ENCODE results near the gene NCKAP1. TPM values are rescaled to one million over a fixed set of nuclear protein-coding genes. Genes with fewer than 3 reads are reported as not detected.

The NCKAP1 gene
- total RNA-seq, 2 donors from 2014 or later: 128 to 136 TPM

GRCh38 chr2:182999348-183000028, 38.8 kb downstream of the NCKAP1 start:
- no peak overlapping the region for H3K27ac ChIP-seq (ENCODE audit: low read depth, low read length)
- H3K9me3 ChIP-seq (ENCODE audit: control insufficient read depth, low read length): no peaks in the 10 kb centered on the region
- H3K4me1 ChIP-seq (ENCODE audit: control insufficient read depth, insufficient read depth, low read length): no peaks in the 10 kb centered on the region
- H3K27me3 Mint-ChIP-seq (ENCODE audit: insufficient read depth): no peaks in the 10 kb centered on the region
- H3K27me3 ChIP-seq (ENCODE audit: control insufficient read depth, insufficient read depth, low read length, poor library complexity, severe bottlenecking): no peaks in the 10 kb centered on the region
- peaks cover 81% of the 10 kb centered on the region for H3K36me3 ChIP-seq (ENCODE audit: control insufficient read depth, insufficient read depth, low read length)
- TF ChIP-seq, protein P1, sequence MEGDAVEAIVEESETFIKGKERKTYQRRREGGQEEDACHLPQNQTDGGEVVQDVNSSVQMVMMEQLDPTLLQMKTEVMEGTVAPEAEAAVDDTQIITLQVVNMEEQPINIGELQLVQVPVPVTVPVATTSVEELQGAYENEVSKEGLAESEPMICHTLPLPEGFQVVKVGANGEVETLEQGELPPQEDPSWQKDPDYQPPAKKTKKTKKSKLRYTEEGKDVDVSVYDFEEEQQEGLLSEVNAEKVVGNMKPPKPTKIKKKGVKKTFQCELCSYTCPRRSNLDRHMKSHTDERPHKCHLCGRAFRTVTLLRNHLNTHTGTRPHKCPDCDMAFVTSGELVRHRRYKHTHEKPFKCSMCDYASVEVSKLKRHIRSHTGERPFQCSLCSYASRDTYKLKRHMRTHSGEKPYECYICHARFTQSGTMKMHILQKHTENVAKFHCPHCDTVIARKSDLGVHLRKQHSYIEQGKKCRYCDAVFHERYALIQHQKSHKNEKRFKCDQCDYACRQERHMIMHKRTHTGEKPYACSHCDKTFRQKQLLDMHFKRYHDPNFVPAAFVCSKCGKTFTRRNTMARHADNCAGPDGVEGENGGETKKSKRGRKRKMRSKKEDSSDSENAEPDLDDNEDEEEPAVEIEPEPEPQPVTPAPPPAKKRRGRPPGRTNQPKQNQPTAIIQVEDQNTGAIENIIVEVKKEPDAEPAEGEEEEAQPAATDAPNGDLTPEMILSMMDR (conservative IDR thresholded peaks at IDR 0.05): no peak
- H3K9me3 Mint-ChIP-seq: no peaks in the 10 kb centered on the region
- no peak for DNase-seq
- no peak overlapping the region for H3K9ac ChIP-seq (ENCODE audit: extremely low read depth, low read length, poor library complexity, severe bottlenecking)
- H3K36me3 Mint-ChIP-seq (ENCODE audit: low read depth): peaks cover 67% of the 10 kb centered on the region
- no peak overlapping the region for H3K27ac Mint-ChIP-seq
- H3K4me3 Mint-ChIP-seq: no peak overlapping the region
- WGBS, 2 experiments (ENCODE audit: insufficient coverage in 1 of 2, insufficient read length in 1 of 2): 99 to 100% methylated on average over 2 to 3 of the region's 3 CpGs
- no peak overlapping the region for H3K4me3 ChIP-seq (ENCODE audit: low read length)
- no peaks in the 10 kb centered on the region for H3K4me1 Mint-ChIP-seq

GRCh38 chr2:182994228-182994912, 43.9 kb downstream of the NCKAP1 start:
- H3K27me3 Mint-ChIP-seq (ENCODE audit: insufficient read depth): no peaks in the 10 kb centered on the region
- no peak overlapping the region for H3K4me3 Mint-ChIP-seq
- H3K27me3 ChIP-seq (ENCODE audit: control insufficient read depth, insufficient read depth, low read length, poor library complexity, severe bottlenecking): no peaks in the 10 kb centered on the region
- H3K4me1 Mint-ChIP-seq: no peaks in the 10 kb centered on the region
- peaks cover 77% of the 10 kb centered on the region for H3K36me3 ChIP-seq (ENCODE audit: control insufficient read depth, insufficient read depth, low read length)
- no peaks in the 10 kb centered on the region for H3K9me3 ChIP-seq (ENCODE audit: control insufficient read depth, low read length)
- no peak overlapping the region for H3K4me3 ChIP-seq (ENCODE audit: low read length)
- 87 to 95% methylated on average over 9 to 13 of the region's 13 CpGs for WGBS, 2 experiments (ENCODE audit: insufficient coverage in 1 of 2, insufficient read length in 1 of 2)
- TF ChIP-seq, protein P1 (conservative IDR thresholded peaks at IDR 0.05): no peak
- DNase-seq: no peak
- H3K27ac Mint-ChIP-seq: no peak overlapping the region
- peaks cover 62% of the 10 kb centered on the region for H3K36me3 Mint-ChIP-seq (ENCODE audit: low read depth)
- H3K4me1 ChIP-seq (ENCODE audit: control insufficient read depth, insufficient read depth, low read length): no peaks in the 10 kb centered on the region
- H3K9ac ChIP-seq (ENCODE audit: extremely low read depth, low read length, poor library complexity, severe bottlenecking): no peak overlapping the region
- H3K27ac ChIP-seq (ENCODE audit: low read depth, low read length): no peak overlapping the region
- no peaks in the 10 kb centered on the region for H3K9me3 Mint-ChIP-seq

DNA sequence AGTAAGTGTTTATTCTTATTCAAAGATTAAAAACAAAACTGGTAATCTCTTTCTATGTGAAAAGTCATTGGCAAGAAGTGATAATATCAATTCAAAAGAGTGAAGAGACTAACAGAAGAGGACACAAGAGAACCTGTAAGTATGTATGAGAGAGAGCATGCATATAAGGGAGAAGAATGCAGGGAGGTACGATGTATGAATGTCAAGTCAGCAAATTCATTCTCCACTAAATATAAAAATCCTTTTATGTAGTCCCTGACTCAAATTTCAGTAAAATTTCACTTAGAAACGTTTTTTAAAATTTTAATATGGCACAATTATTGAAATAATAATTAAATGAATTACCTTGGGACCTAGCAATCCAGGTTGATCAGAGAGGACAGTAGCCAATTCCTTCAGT, 55.3 kb downstream of the NCKAP1 start:
- no peak overlapping the region for H3K27ac Mint-ChIP-seq
- Histone ChIP-seq H3K36me3 (ENCODE audit: control insufficient read depth, insufficient read depth, low read length) (peaks cover 76% of the 10 kb centered on the region), H3K9ac (ENCODE audit: extremely low read depth, low read length, poor library complexity, severe bottlenecking) (no peak overlapping the region)

More for the DNA sequence above, 55.3 kb downstream of the NCKAP1 start:
- WGBS, 2 experiments (ENCODE audit: insufficient coverage in 1 of 2, insufficient read length in 1 of 2): no CpG with 5 or more reads among the region's 2 CpGs
- Mint-ChIP-seq H3K9me3 (no peaks in the 10 kb centered on the region), H3K4me3 (no peak overlapping the region), H3K4me1 (no peaks in the 10 kb centered on the region), H3K27me3 (ENCODE audit: insufficient read depth) (no peaks in the 10 kb centered on the region), H3K36me3 (ENCODE audit: low read depth) (peaks cover 33% of the 10 kb centered on the region)
- DNase-seq: no peak
- H3K9me3 ChIP-seq (ENCODE audit: control insufficient read depth, low read length): no peaks in the 10 kb centered on the region
- TF ChIP-seq, protein P1 (conservative IDR thresholded peaks at IDR 0.05): no peak
- no peak overlapping the region for H3K4me3 ChIP-seq (ENCODE audit: low read length)
- no peak overlapping the region for H3K27ac ChIP-seq (ENCODE audit: low read depth, low read length)
- H3K4me1 ChIP-seq (ENCODE audit: control insufficient read depth, insufficient read depth, low read length): no peaks in the 10 kb centered on the region
- H3K27me3 ChIP-seq (ENCODE audit: control insufficient read depth, insufficient read depth, low read length, poor library complexity, severe bottlenecking): no peaks in the 10 kb centered on the region
